Skin epidermis (tissue), 12 donors: ENCODE measurements around the gene SLC51A.
"Not testable (repeated sequence)": the region's sequence is repeated elsewhere in the genome, so short reads cannot be mapped to it uniquely, and the experiment has no call there.

Experiments used
- H3K27ac ChIP-seq, 21 experiments: fragments of 200-600 bp; sonication (generic) in 11 of 21; one replicate each; pipeline ENCODE4 v1.5.0; 2020; ENCODE audit warnings: mild to moderate bottlenecking in 3 of 21, inconsistent platforms in 2 of 21, moderate library complexity in 2 of 21
- H3K4me3 ChIP-seq, 7 experiments: fragments of 200-600 bp; sonication (generic) in 2 of 7; one replicate each; pipeline ENCODE4 v1.5.0; 2020; ENCODE audit warnings: inconsistent platforms in 2 of 7, mild to moderate bottlenecking in 2 of 7, moderate library complexity in 1 of 7

Gene SLC51A

DNA sequence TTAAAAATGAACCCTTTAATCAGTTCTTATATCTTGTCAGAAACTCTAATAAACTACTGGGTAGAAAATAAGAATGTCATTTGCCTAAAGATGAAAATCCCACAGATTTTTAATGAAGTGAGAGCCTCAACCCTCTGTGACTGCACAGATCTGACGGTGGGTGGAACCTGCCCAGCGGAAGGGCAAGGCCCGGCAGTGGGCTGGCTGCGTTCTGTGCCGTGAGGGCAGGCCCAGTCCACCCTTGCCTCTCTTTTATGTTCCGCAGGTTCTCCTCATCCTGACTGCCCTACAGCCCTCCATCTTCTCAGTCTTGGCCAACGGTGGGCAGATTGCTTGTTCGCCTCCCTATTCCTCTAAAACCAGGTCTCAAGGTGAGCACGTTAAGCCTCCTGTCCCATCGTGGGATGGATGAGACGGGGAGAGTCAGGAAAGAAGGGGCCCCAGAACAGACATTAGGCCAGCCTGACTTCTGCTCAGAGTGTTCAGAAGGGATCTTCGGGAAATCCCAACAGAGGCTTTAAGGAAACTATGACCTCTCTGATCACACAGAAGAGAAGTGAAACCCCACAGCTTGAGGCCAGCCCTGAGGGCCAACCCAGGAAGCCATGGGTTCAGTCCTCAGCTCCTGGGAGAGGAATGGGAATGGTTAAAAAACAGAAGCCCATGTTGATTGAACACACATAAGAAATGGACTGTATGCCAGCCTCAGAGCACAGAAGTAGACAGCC is 16.0 kb downstream of the SLC51A start:
- H3K27ac ChIP-seq: no peak overlapping the region
- H3K4me3 ChIP-seq: no peak overlapping the region

GRCh38 chr3:196232882-196233251 is 16.5 kb downstream of the SLC51A start:
- no peak overlapping the region for H3K4me3 ChIP-seq
- H3K27ac ChIP-seq: no peak overlapping the region

DNA sequence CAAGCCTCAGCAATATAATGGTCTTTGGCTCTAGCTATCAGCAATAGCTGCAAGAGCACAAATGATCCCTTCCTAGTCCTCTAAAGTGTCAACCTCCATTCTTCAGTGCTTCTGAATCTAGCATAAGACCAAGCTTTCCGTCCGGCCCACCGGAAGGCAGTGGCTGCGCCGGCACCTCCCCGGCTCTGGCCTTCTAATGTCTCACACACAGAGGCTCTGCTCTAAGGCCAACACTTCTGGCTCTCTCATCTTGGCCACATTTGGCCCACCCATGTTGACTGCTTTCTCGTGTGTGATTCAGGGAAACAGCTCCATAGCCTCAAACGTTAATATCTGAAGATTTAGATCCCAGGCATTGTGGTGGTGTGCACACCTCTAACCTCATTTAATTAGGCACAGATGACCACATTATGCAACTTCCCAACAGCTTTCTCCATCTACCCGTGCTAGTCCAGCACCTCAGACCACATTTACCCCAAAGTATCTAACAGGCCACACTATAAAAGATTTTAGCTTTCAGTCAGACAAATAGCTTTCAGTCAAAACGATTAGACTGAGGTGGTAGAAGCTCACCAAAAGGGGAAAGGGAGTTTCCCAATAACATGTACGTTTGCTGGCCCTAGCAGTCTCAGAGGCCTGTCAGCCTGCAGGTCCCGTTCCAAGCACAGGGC is 19.3 kb downstream of the SLC51A start:
- peak overlapping the region in 5 of 21 experiments; percentile 4 to 65 (median 47) for H3K27ac ChIP-seq

GRCh38 chr3:196236223-196236622 is 19.9 kb downstream of the SLC51A start:
- Histone ChIP-seq H3K4me3 (no peak overlapping the region), H3K27ac (peak overlapping the region in 5 of 21 experiments; percentile 4 to 65 (median 47))

More for the DNA sequence above, 19.3 kb downstream of the SLC51A start:
- H3K4me3 ChIP-seq: no peak overlapping the region

GRCh38 chr3:196237203-196237602 is 20.9 kb downstream of the SLC51A start:
- H3K27ac ChIP-seq: peak overlapping the region in 2 of 21 experiments; percentile 15 to 47
- no peak overlapping the region for H3K4me3 ChIP-seq

GRCh38 chr3:196238612-196239560 is 22.6 kb downstream of the SLC51A start:
- H3K4me3 ChIP-seq: no peak overlapping the region
- no peak overlapping the region for H3K27ac ChIP-seq

DNA sequence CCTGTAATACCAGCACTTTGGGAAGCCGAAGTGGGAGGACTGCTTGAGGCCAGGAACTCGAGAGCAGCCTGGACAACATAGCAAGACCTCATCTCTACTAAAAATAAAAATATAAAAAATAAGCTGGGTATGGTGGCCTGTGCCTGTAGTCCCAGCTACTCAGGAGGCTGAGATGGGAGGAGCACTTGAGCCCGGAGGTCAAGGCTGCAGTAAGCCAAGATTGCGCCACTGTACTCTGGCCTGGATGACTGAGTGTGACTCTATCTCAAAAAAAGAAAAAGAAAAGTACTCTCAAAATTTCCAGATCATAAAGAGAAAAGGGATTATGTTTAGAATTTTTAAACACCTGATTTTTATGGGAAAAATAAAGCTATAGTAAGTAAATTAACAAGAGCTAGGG is 24.1 kb downstream of the SLC51A start:
- no peak overlapping the region for H3K27ac ChIP-seq
- H3K4me3 ChIP-seq: no peak overlapping the region

DNA sequence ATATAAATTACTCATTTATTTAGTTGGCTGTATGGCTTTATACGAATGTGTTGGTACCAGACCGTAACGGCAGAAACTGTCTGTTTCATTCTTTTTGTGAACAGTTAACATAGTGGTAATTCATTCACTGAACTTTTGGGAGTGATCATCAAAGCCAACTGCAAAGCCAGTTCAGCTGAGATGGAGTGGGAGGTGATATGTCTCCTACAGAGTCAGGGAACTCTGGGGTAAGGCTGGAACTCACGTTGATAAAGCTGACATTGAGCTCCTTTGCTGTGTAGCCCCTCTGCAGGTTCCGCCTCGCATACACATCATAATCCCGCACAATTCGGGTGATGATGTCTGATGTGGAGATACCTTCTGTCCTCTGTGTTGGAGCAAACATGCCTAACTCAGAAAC is 25.4 kb downstream of the SLC51A start:
- H3K4me3 ChIP-seq: no peak overlapping the region
- no peak overlapping the region for H3K27ac ChIP-seq

DNA sequence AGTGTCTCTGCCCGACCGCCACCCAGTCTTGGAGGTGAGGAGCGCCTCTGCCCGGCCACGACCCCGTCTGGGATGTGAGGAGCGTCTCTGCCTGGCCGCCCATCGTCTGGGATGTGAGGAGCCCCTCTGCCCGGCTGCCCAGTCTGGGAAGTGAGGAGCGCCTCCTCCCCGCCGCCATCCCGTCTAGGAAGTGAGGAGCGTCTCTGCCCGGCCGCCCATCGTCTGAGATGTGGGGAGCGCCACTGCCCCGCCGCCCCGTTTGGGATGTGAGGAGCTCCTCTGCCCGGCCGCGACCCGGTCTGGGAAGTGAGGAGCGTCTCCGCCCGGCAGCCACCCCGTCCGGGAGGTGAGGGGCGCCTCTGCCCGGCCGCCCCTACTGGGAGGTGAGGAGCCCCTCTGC is 27.8 kb downstream of the SLC51A start:
- H3K4me3 ChIP-seq, H3K27ac ChIP-seq: not testable (repeated sequence)

DNA sequence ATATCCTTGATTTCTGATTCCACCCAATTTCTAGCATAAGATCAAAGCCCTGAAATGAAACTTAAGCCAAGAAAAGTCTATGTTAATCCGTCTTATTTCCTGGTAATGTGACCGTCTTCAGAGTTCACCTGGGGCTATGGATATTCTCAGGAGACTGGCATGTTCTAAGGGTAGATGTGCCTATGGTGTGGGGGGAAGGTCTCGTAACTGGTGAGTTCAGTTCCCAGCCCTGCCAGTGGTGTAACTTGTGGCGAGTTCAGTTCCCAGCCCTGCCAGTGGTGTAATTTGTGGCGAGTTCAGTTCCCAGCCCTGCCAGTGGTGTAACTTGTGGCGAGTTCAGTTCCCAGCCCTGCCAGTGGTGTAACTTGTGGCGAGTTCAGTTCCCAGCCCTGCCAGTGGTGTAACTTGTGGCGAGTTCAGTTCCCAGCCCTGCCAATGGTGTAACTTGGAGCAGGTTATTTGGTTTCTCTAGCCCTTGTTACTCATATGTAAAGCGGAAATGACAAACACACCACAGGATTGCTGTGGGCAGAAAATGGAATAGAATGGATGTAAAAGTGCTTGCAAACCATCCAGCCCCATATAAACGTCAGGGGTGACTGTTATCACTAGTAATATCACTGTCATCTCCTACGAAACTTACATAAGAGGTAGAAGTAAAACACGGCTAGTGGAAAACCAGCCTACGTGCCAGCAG is 30.4 kb downstream of the SLC51A start:
- Histone ChIP-seq H3K4me3 (no peak overlapping the region), H3K27ac (no peak overlapping the region)

- no peak overlapping the region for H3K4me3 ChIP-seq
Measured at GRCh38 chr3:196251918-196252317, 35.6 kb downstream of the SLC51A start.

GRCh38 chr3:196254376-196255283 is 38.3 kb downstream of the SLC51A start:
- Histone ChIP-seq H3K27ac (no peak overlapping the region), H3K4me3 (no peak overlapping the region)

More at GRCh38 chr3:196251918-196252317, 35.6 kb downstream of the SLC51A start:
- H3K27ac ChIP-seq: no peak overlapping the region

GRCh38 chr3:196255776-196256175 is 39.4 kb downstream of the SLC51A start:
- no peak overlapping the region for H3K4me3 ChIP-seq
- H3K27ac ChIP-seq: no peak overlapping the region

DNA sequence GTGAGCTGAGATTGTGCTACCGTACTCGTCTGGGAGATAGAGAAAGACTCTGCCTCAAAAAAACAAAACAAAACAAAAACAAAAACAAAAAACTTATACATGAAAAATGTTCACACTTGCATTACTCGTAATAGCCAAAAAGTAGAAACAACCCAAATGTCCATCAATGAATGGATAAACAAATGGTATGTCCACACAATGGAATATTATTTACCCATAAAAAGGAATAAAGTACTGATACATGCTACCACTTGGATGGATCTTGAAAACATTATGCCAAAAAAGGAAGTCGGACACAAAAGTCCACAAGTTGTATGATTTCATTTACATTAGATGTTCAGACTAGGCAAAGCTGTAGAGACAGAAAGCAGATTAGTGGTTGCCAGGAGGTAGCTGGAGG is 44.5 kb downstream of the SLC51A start:
- H3K4me3 ChIP-seq: no peak overlapping the region

DNA sequence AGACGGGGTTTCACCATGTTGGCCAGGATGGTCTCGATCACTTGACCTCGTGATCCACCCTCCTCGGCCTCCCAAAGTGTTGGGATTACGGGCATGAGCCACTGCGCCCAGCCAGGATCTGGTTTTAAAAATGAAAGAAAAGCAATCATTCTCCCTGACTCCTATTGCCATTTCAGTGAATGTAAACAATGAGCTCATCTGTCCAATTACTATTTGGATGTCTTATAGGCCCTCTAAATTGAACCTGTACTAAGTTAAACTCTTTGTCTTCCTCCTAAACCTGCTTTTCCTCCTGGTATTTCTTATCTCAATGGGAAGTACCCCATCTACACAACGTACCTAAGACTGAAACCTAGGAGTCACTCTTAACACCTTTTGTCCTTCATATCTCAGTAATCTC is 47.5 kb downstream of the SLC51A start:
- no peak overlapping the region for H3K4me3 ChIP-seq
- H3K27ac ChIP-seq: no peak overlapping the region

More for the DNA sequence above, 44.5 kb downstream of the SLC51A start:
- H3K27ac ChIP-seq: no peak overlapping the region

- Histone ChIP-seq H3K4me3 (no peak overlapping the region), H3K27ac (peak overlapping the region in 9 of 21 experiments; percentile 6 to 54 (median 19))
Measured at GRCh38 chr3:196268284-196269163, 52.2 kb downstream of the SLC51A start.

DNA sequence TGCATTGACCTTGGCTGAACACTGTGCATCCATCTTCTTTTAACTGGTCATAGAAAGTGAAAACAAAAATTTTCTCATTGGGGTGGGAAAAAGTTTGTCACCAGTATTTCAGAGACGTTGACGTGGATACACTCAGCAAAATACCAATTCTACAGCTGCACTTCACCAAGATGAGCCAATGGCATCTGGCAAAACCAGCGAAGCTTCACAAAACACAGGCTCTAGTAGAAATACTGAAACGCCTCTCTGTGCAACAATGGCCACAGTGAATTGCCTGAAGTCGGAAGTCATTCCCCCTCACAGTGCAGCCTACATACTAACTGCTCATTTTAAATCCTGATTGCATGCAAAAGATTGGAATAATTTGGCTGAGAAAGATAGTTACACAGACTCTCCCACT is 54.2 kb downstream of the SLC51A start:
- Histone ChIP-seq H3K4me3 (no peak overlapping the region), H3K27ac (no peak overlapping the region)

DNA sequence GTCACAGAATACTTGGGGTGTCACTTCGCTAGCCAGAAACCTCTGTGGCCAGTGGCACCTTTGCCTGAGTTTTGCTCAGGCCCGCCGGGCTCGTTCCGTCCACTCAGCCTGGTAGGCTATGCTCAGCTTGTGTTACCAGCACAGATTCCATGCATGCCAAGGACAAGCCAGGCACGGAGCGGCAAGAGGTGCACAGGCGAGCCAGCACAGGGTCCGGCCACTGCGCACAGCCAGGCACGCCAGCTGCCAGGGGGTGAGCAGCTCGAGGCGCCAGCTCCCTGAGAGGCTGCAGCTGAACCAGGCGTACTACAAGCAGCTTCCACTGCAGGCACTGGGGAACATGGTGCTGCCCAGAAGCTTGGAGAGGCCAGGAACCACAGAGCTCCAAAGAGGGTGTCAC is 56.5 kb downstream of the SLC51A start:
- peak overlapping the region in 2 of 21 experiments; percentile 17 to 45 for H3K27ac ChIP-seq

More for the DNA sequence above, 56.5 kb downstream of the SLC51A start:
- no peak overlapping the region for H3K4me3 ChIP-seq
